IPS-18a (cell line): ENCODE measurements around the gene OR8D2.

Experiments used
- H3K27ac ChIP-seq: one replicate; pipeline ENCODE4 v1.5.1; 2013; ENCODE audit warnings: low read length
- H3K27me3 ChIP-seq: one replicate; pipeline ENCODE4 v1.6.1; 2013; ENCODE audit warnings: mild to moderate bottlenecking, low read length; ENCODE audit not compliant: control insufficient read depth, insufficient read depth
- H3K36me3 ChIP-seq: one replicate; pipeline ENCODE4 v1.6.1; 2013; ENCODE audit warnings: low read depth, low read length; ENCODE audit not compliant: control insufficient read depth
- H3K4me1 ChIP-seq: one replicate; pipeline ENCODE4 v1.6.1; 2013; ENCODE audit warnings: low read depth, low read length; ENCODE audit not compliant: control insufficient read depth
- H3K4me3 ChIP-seq: one replicate; pipeline ENCODE4 v1.5.1; 2013; ENCODE audit warnings: low read length
- H3K9ac ChIP-seq: one replicate; pipeline ENCODE4 v1.6.1; 2013; ENCODE audit warnings: mild to moderate bottlenecking, low read length, moderate library complexity
- H3K9me3 ChIP-seq: one replicate; pipeline ENCODE4 v1.6.1; 2013; ENCODE audit warnings: low read depth, low read length; ENCODE audit not compliant: control insufficient read depth

OR8D2 gene

GRCh38 chr11:124320097-124320496 is at the start of gene OR8D2:
Gene OR8D2, minus strand, starts transcription at chr11:124320197. Its CDS starts 0 bp downstream, at chr11:124320197.
- no peaks in the 10 kb centered on the region for H3K27me3 ChIP-seq
- no peaks in the 10 kb centered on the region for H3K4me1 ChIP-seq
- H3K4me3 ChIP-seq: no peak within 1 kb of the TSS
- H3K36me3 ChIP-seq: no peaks in the 10 kb centered on the region
- no peak within 1 kb of the TSS for H3K9ac ChIP-seq
- no peak within 1 kb of the TSS for H3K27ac ChIP-seq
- no peaks in the 10 kb centered on the region for H3K9me3 ChIP-seq

GRCh38 chr11:124359566-124359965 is 39.6 kb upstream of the OR8D2 start:
- Histone ChIP-seq H3K27me3 (no peaks in the 10 kb centered on the region), H3K36me3 (no peaks in the 10 kb centered on the region), H3K9ac (no peak overlapping the region), H3K27ac (no peak overlapping the region), H3K4me3 (no peak overlapping the region), H3K4me1 (no peaks in the 10 kb centered on the region), H3K9me3 (no peaks in the 10 kb centered on the region)

- Histone ChIP-seq H3K4me3 (no peak overlapping the region), H3K9ac (no peak overlapping the region), H3K9me3 (no peaks in the 10 kb centered on the region), H3K4me1 (no peaks in the 10 kb centered on the region), H3K27ac (no peak overlapping the region), H3K27me3 (no peaks in the 10 kb centered on the region), H3K36me3 (no peaks in the 10 kb centered on the region)
Measured at GRCh38 chr11:124346311-124346955, 26.4 kb upstream of the OR8D2 start.

GRCh38 chr11:124344346-124344745 is 24.3 kb upstream of the OR8D2 start:
- Histone ChIP-seq H3K4me3 (no peak overlapping the region), H3K9ac (no peak overlapping the region), H3K36me3 (no peaks in the 10 kb centered on the region), H3K27me3 (no peaks in the 10 kb centered on the region), H3K27ac (no peak overlapping the region), H3K4me1 (no peaks in the 10 kb centered on the region), H3K9me3 (no peaks in the 10 kb centered on the region)

GRCh38 chr11:124340142-124340447 is 20.1 kb upstream of the OR8D2 start:
- Histone ChIP-seq H3K4me1 (no peaks in the 10 kb centered on the region), H3K27me3 (no peaks in the 10 kb centered on the region), H3K27ac (no peak overlapping the region), H3K9ac (no peak overlapping the region), H3K36me3 (no peaks in the 10 kb centered on the region), H3K9me3 (no peaks in the 10 kb centered on the region), H3K4me3 (no peak overlapping the region)

GRCh38 chr11:124339396-124340141 is 19.6 kb upstream of the OR8D2 start:
- H3K4me3 ChIP-seq: no peak overlapping the region
- no peak overlapping the region for H3K27ac ChIP-seq
- H3K9me3 ChIP-seq: no peaks in the 10 kb centered on the region
- H3K9ac ChIP-seq: no peak overlapping the region
- H3K36me3 ChIP-seq: no peaks in the 10 kb centered on the region
- H3K4me1 ChIP-seq: no peaks in the 10 kb centered on the region
- H3K27me3 ChIP-seq: no peaks in the 10 kb centered on the region

- Histone ChIP-seq H3K4me3 (no peak overlapping the region), H3K27ac (no peak overlapping the region), H3K27me3 (no peaks in the 10 kb centered on the region), H3K4me1 (no peaks in the 10 kb centered on the region), H3K9me3 (peaks cover 3% of the 10 kb centered on the region), H3K9ac (no peak overlapping the region), H3K36me3 (no peaks in the 10 kb centered on the region)
Measured at GRCh38 chr11:124331873-124332272, 11.9 kb upstream of the OR8D2 start.

- Histone ChIP-seq H3K4me1 (no peaks in the 10 kb centered on the region), H3K36me3 (no peaks in the 10 kb centered on the region), H3K27ac (no peak overlapping the region), H3K4me3 (no peak overlapping the region), H3K9me3 (peaks cover 3% of the 10 kb centered on the region), H3K9ac (no peak overlapping the region), H3K27me3 (no peaks in the 10 kb centered on the region)
Measured at GRCh38 chr11:124329787-124330478, 9.9 kb upstream of the OR8D2 start.

GRCh38 chr11:124327775-124328174 is 7.8 kb upstream of the OR8D2 start:
- no peaks in the 10 kb centered on the region for H3K4me1 ChIP-seq
- peaks cover 3% of the 10 kb centered on the region for H3K9me3 ChIP-seq
- no peak overlapping the region for H3K9ac ChIP-seq
- no peak overlapping the region for H3K4me3 ChIP-seq
- no peaks in the 10 kb centered on the region for H3K27me3 ChIP-seq
- no peaks in the 10 kb centered on the region for H3K36me3 ChIP-seq
- no peak overlapping the region for H3K27ac ChIP-seq

- no peaks in the 10 kb centered on the region for H3K36me3 ChIP-seq
Measured at GRCh38 chr11:124322356-124322755, 2.4 kb upstream of the OR8D2 start.

GRCh38 chr11:124315052-124315451 is 4.9 kb downstream of the OR8D2 start:
- no peak overlapping the region for H3K27ac ChIP-seq
- no peaks in the 10 kb centered on the region for H3K27me3 ChIP-seq
- H3K4me1 ChIP-seq: no peaks in the 10 kb centered on the region
- no peak overlapping the region for H3K4me3 ChIP-seq
- H3K9me3 ChIP-seq: no peaks in the 10 kb centered on the region
- H3K36me3 ChIP-seq: no peaks in the 10 kb centered on the region
- no peak overlapping the region for H3K9ac ChIP-seq

More at GRCh38 chr11:124322356-124322755, 2.4 kb upstream of the OR8D2 start:
- Histone ChIP-seq H3K9me3 (no peaks in the 10 kb centered on the region), H3K9ac (no peak overlapping the region), H3K4me3 (no peak overlapping the region), H3K4me1 (no peaks in the 10 kb centered on the region), H3K27me3 (no peaks in the 10 kb centered on the region), H3K27ac (no peak overlapping the region)
